HG03025 (cell line): ENCODE measurements around the gene PAMR1.
"Not testable (repeated sequence)": the region's sequence is repeated elsewhere in the genome, so short reads cannot be mapped to it uniquely, and the experiment has no call there.

Experiments used
- ATAC-seq: cut with Tn5 transposase; IDR thresholded peaks from one replicate; pipeline ENCODE4 v1.9.1; 2021; ENCODE audit warnings: mild to moderate bottlenecking, moderate library complexity; ENCODE audit not compliant: unreplicated experiment, low FRiP score

PAMR1 gene

DNA sequence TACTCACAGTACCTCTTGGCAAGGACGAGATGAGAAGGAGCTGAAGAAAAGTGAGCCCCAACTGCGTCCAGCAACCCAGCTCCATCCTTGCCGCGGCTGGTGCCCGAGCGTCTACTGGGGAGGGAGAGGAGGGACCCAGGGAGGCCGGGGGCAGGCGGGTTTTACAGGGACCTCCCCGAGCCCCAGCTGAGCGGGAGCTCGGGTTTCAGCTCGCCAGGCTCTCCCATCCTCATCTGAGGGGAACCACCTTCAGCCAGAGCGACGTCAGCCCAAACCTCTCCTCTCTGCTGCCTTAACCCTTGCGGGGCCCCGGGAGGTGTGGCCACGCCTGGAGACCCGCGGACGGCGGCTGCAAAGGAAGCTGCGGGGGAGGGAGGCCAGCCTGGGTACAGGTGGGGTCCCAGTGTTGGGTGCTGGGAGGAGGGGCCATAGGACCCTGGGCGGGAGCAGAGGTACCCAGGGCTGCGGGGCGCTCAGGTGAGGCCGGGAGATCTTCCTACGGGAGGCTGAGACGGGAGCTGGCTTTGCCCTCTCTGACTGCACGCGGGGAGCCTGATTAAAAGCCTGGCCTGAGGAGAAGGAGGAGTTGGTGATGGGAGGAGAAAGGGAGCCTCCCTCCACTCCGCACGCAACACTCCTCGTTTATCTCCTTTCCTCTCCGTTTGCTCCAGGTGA, at the start of gene PAMR1:
TSS of gene PAMR1 (minus strand) at position 116 of the 675 bp plus-strand sequence. CDS start at position 85, 31 bp downstream.
- ATAC-seq, result no peak

DNA sequence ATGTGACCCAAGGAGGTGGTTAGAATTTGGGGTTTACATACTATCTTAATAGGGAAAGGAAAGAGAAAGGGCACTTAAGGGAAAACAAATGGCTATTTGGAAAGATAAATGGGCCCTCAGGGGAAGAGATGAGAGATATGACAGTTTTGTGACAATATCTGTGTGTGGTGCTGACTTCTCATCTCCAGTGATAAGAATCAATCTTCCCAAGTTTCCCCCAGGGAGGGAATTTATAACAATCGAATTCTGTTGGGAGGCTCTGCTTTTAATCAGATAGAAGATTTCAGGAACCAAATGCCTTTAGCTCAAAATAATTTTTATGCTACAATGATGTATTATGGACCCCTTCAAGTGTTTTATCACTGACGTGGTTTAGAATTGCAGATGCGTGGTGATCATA, 46.3 kb upstream of the PAMR1 start:
- no peak for ATAC-seq

DNA sequence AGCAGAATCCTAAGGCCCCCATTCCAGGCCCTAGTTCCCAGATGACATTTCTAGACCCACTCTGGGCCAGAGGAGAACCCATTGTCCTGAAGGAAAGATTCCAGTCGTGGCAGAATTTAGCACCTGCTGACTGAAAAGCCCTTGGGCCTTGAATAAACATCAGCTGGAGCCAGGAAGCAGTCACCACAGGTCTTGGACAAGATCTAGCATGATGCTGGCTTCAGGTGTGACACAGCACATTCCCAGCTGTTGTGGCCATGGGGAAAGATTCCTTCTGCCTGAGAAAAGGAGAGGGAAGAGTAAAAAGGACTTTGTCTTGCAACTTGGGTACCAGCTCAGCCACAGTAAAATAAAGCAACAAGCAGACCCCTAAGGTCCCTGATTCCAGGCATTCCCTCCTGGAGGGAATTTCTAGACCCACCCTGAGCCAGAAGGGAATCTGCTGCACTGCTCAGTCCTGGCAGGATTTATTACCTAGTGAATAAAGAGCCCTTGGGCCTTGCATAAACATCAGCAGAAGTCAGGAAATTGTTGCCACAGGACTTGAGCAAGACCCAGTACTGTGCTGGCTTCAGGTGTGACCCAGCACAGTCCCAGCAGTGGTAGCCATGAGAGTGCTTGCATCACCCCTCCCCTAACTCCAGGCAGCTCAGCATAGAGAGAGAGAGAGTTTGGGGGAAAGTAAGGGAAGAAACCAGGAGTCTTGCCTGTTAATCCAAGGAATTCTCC, 42.5 kb upstream of the PAMR1 start:
- no peak for ATAC-seq

DNA sequence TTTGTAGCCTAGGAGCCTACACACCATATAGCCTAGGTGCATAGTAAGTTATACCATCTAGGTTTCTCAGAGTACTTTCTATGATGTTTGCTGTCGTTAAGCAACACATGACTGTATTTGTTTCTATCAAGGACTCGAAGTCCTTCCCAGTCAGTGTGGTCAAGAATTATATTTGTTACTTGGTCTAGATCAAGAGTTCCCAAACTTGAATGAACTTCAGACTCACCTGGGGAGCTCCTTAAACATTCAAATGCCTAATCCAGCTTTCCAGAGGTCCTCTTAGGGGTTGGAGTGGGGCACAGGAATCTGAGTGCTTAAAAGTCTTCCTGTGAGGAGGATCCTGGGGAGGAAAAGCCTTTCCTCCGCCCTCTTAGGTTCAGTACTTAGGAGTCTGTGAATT, 41.5 kb upstream of the PAMR1 start:
- no peak for ATAC-seq

DNA sequence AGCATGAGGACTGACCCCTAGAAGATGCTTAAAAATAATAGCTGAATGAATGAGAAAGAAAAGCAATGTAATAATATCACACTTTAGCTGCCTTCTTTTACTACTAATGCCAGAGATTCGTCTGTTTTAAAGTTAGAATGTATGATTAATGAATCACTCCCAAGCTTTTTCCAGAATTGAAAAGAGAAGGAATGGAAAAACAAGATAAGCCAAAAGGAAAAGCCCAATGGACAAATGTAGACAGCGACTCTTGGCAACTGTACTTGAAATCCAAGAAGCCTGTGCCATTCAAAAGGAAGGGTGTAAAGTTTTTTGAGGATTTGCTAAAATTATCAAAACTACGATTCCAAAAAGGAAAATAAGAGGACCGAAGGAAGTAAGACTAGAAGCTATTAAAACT, 40.8 kb upstream of the PAMR1 start:
- ATAC-seq, result no peak

DNA sequence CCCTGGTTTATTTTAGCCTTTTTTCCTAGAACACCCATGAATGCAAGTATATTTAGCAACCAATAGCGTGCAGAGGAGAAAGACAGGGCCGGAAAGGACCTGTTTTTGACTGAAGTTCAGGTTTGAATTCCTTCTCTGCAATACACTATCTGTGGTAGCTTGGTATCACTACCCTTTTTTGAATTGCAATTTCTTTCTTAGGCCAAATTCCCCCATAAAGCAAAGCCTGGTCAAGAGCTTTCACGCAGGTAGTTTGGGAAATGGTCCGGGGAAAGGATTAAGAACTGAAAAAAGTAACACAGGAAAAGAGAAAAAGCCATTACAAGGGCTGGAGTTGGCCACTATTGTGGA, 38.8 kb upstream of the PAMR1 start:
- ATAC-seq, result no peak

- no peak for ATAC-seq
These were observed 38.2 kb upstream of the PAMR1 start for GRCh38 chr11:35563484-35564244.

DNA sequence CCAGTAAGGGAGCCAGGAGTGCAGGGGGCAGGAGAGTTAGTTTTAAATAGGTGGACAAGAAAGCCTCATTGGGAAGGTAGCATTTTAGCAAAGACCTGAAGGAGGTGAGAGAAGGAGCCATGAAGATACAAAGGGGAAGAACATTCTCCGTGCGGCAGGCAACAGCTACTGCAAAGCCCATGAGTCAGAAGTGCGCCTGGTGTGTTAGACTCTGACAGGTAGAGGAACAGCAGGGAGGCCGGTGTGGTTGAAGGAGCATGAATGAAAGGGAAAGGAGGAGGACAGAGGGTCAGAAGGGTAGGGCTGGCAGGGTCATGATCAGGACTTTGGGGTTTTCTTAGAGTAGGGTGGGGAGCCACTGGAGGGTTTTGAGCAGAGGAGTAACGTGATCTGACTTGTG, 34.5 kb upstream of the PAMR1 start:
- ATAC-seq, result no peak

DNA sequence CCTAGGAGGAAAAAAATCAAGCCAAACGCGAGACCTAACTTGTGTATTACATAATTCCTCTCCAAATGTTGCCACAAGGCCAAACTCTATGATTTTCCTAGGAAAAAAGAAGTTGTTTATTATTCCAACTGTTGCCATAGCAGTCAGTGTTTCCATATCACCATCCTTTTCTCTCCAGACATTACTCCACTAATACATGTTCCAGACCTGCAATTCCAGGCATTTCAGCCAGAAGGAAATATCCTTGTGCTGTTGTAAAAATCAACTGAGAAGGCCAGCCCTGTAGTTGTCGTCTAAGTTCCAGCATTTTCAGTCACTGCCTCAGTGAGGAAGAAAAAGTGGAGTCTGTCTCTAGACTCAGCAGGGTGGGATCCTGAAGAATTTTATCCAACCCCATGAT, 33.1 kb upstream of the PAMR1 start:
- no peak for ATAC-seq

- ATAC-seq, result no peak
These were observed 30.1 kb upstream of the PAMR1 start for GRCh38 chr11:35555488-35555887.

- ATAC-seq, result no peak
These were observed 29.3 kb upstream of the PAMR1 start for GRCh38 chr11:35554491-35555437.

GRCh38 chr11:35553831-35554230, 28.4 kb upstream of the PAMR1 start:
- no peak for ATAC-seq

- ATAC-seq, result no peak
These were observed 27.6 kb upstream of the PAMR1 start for GRCh38 chr11:35553021-35553420.

DNA sequence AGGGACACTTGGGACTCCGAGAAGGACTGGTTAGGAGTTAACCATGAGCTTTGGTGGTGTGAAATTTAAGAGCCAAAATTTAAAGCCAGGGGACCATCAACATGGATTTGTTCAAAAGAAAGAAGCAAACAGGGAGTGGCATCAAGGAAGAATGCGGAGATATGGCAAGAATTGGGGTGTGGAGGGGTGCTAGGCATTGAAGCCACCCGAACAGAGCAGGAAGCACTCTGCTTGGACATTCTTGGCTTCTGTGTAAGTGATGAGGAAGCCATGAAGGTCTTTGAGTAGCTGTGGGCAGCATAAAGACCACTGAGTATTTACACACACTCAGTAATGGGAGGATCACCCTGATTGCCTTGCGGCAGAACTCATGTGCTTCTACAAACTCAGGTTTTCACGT, 27.2 kb upstream of the PAMR1 start:
- ATAC-seq, result no peak

DNA sequence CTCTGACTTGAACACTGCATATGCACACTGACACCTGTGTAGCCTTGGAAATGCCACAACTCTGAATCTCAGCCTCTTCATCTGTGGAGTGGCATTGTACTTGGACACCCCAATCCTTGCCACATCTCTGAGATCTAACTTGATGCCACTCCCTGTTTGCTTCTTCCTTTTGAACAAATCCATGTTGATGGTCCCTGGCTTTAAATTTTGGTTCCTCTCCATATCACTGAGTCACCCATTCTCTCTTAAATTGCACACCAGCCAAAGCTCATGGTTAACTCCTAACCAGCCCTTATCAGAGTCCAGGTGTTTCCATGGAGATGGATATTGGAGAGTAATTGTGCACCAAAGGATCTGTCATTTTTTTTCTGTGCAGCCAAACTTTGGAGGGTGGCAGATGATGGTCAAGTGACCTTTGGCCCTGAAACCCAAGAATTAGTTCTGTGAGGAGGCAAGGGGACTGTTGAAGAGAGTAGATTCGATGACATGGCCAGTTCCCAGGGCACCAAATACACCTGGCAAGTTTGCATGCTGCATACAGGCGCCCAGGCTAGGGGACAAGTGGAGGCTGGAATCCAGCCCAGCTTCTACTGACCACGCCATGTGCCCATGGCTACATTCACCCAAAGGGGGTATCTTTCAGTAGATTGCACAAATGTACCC, 25.1 kb upstream of the PAMR1 start:
- no peak for ATAC-seq

- no peak for ATAC-seq
These were observed 24.4 kb upstream of the PAMR1 start for GRCh38 chr11:35549787-35550186.

DNA sequence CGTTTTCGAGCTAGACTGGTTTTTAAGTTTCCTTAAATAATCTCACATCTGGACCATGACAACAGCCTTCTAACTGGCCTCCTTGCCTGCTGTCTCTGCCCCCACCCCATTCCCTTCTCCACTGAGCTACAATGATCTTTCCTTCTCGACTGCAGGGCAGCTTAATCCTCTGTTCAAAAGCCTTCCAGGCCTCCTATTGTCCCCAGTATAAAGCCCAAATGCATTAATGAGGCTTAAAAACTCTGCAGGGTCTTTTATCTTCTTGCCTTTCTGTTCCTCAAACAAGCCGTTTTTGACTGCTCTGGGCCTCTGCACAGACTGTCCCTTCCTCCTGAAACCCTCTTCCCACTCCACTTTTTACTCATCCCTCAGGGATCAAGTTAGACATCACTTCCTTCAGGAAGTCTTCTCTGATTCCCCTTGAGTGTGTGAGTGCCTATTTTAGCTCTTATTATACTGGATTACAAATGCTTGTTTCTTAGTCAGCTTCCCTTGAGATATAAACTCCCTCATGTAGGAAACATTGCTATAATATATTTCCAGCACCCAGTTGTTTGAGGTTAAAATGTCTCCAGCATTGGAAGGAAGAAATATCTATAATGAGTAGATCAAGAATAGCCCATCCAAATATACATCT, 23.6 kb upstream of the PAMR1 start:
- ATAC-seq, result no peak

DNA sequence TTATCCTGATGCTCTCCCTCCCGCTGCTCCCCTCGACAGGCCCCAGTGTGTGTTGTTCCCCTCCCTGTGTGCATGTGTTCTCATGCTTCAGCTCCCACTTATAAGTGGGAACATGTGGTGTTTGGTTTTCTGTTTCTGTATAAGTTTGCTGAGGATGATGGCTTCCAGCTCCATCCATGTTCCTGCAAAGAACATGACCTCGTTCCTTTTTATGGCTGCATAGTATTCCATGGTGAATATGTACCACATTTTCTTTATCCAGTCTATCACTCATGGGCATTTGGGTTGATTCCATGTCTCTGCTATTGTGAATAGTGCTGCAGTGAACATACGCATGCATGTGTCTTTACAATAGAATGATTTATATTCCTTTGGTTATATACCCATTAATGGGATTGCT, 22.6 kb upstream of the PAMR1 start:
- ATAC-seq, result not testable (repeated sequence)

GRCh38 chr11:35546317-35546716, 20.9 kb upstream of the PAMR1 start:
- no peak for ATAC-seq
